HepG2 (cell line): ENCODE measurements around the gene FEV.
A peak's percentile ranks its signal among the peaks of the same experiment; 100 is the strongest.

ENCODE experiments used
- CTCF ChIP-seq: sonication (generic); formaldehyde crosslinking; IDR thresholded peaks from 2 replicates; pipeline ENCODE4 v1.5.0; 2020; ENCODE audit warnings: mild to moderate bottlenecking, missing genetic modification reagents, moderate library complexity
- ETV6 ChIP-seq: sonication (generic); formaldehyde crosslinking; conservative IDR thresholded peaks from 2 replicates; pipeline ENCODE4 v1.4.0; 2020; ENCODE audit warnings: missing genetic modification reagents
- HOXA3 ChIP-seq: sonication (generic); formaldehyde crosslinking; IDR thresholded peaks from 2 replicates; pipeline ENCODE4 v1.5.0; 2020; ENCODE audit warnings: missing genetic modification reagents
- MAX ChIP-seq: IDR thresholded peaks from 2 replicates; pipeline ENCODE4 v1.6.1; 2012; ENCODE audit warnings: inconsistent platforms
- TRIM24 ChIP-seq: sonication (generic); formaldehyde crosslinking; IDR thresholded peaks from 2 replicates; pipeline ENCODE4 v1.8.0; 2022; ENCODE audit warnings: mild to moderate bottlenecking, missing genetic modification reagents
- U2AF1 ChIP-seq: fragments of 200-400 bp; formaldehyde crosslinking; optimal IDR thresholded peaks from 2 replicates; pipeline ENCODE3; 2017; ENCODE audit warnings: mild to moderate bottlenecking, low read depth, low read length
- YEATS4 ChIP-seq: sonication (generic); formaldehyde crosslinking; IDR thresholded peaks from 2 replicates; pipeline ENCODE4 v1.4.0; 2020; ENCODE audit warnings: missing genetic modification reagents, borderline replicate concordance
- YY1 ChIP-seq: IDR thresholded peaks from 2 replicates; pipeline ENCODE4 v1.6.1; 2011; ENCODE audit warnings: low read length, low read depth, moderate library complexity, mild to moderate bottlenecking; ENCODE audit not compliant: insufficient read depth, insufficient replicate concordance
- ZBTB20 ChIP-seq: sonication (generic); formaldehyde crosslinking; IDR thresholded peaks from 2 replicates; pipeline ENCODE4 v1.8.1; 2023; ENCODE audit warnings: missing genetic modification reagents, low read depth, mild to moderate bottlenecking, borderline replicate concordance
- ZBTB42 ChIP-seq: sonication (generic); formaldehyde crosslinking; IDR thresholded peaks from 2 replicates; pipeline ENCODE4 v1.5.0; 2020; ENCODE audit warnings: mild to moderate bottlenecking, missing genetic modification reagents

DNA sequence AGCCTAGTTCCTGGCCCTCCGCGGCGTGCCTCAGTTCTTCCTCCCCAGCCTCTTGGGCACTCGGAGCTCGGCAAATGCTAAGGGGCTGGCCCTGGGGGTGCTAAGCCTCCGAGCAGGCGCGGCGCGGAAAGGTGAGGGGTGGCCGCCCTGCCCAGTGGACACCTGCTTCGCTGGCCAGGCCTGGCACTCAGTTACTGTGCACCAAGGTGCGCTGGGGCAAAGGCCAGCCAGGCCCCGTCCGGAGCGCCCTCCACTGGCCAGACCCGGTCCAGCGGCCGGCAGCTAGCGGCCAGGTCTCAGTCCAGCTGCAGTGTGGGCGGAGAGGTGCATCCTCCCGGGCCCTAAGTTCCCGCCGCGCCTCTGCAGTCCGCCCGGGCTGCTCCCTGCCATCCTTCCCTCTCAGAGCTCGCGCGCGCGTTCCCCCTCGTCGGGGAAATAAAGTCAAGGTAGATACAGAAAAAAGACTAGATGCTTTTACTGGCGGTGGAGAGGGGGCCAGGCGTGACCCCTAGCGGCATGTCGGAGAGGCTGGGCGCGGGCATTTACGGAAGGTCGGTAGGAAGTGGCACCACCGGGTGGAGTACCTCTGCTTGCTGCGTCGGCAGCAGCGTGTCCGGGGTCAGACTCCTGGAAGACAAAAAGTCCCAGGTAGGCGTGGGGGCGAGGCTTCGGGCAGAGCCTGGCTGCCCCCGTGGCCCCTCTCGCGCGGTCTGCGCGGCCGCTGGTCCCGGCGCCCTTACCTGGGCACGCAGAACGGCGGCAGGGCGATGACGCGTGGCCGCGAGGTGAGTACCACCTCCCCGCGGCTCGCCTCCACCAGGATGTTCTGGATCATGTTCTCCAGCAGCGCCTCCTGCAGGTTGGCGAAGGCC is 17.6 kb upstream of the FEV start:
- TF ChIP-seq U2AF1 (peak; percentile 30), ZBTB20 (CRISPR knock-in tag) (no peak), HOXA3 (CRISPR knock-in tag) (no peak), YEATS4 (CRISPR knock-in tag) (no peak), CTCF (CRISPR knock-in tag) (peak; percentile 78), YY1 (no peak), ZBTB42 (CRISPR knock-in tag) (no peak), MAX (no peak; the same call in 1 of the 2 replicates), ETV6 (no peak; the same call in 1 of the 2 replicates), TRIM24 (no peak)
